Natural killer cell (primary cell): ENCODE data around the gene RAD51B. TPM values are rescaled to one million over a fixed set of nuclear protein-coding genes. Genes with fewer than 3 reads are reported as not detected.

ENCODE experiments used
- ATAC-seq, 3 donors: fragments of 150-1000 bp in 2 of 3; fragments of 200-7000 bp in 1 of 3; cut with Tn5 transposase; 1 replicate in 1 of 3; 2 replicates in 2 of 3; pipeline ENCODE4 v1.10.0; 2021; ENCODE audit warnings: mild to moderate bottlenecking in 2 of 3, moderate library complexity in 2 of 3
- DNase-seq, 2 donors: peaks; one replicate each; pipeline versions ENCODE4 v3.0.0 to v3.0.0-alpha.2; 2013 to 2021; ENCODE audit warnings: mixed read lengths in 1 of 2
- H3K27ac ChIP-seq: one replicate; pipeline ENCODE4 v1.5.1; 2013; ENCODE audit warnings: mild to moderate bottlenecking, low read length
- H3K27me3 ChIP-seq: one replicate; pipeline ENCODE4 v1.6.1; 2013; ENCODE audit warnings: low read length; ENCODE audit not compliant: control insufficient read depth, insufficient read depth
- H3K36me3 ChIP-seq: one replicate; pipeline ENCODE4 v1.6.1; 2013; ENCODE audit warnings: low read length; ENCODE audit not compliant: control insufficient read depth, insufficient read depth
- H3K4me1 ChIP-seq: one replicate; pipeline ENCODE4 v1.6.1; 2013; ENCODE audit warnings: low read length; ENCODE audit not compliant: control insufficient read depth, insufficient read depth
- H3K4me3 ChIP-seq: one replicate; pipeline ENCODE4 v1.5.1; 2013; ENCODE audit warnings: low read length
- H3K9me3 ChIP-seq: one replicate; pipeline ENCODE4 v1.6.1; 2013; ENCODE audit warnings: low read length; ENCODE audit not compliant: control insufficient read depth, insufficient read depth
- H3K27ac Mint-ChIP-seq, 2 donors: one replicate each; pipeline ENCODE4 v1.8.0; 2022; ENCODE audit warnings: mild to moderate bottlenecking in 2 of 2, mixed read lengths in 2 of 2, moderate library complexity in 1 of 2
- H3K27me3 Mint-ChIP-seq, 2 donors: one replicate each; pipeline ENCODE4 v1.8.0; 2022; ENCODE audit warnings: low read depth in 2 of 2, mixed read lengths in 2 of 2
- H3K36me3 Mint-ChIP-seq: one replicate; pipeline ENCODE4 v1.8.0; 2022; ENCODE audit warnings: mixed read lengths
- H3K4me1 Mint-ChIP-seq, 2 donors: one replicate each; pipeline ENCODE4 v1.8.0; 2022; ENCODE audit warnings: mixed read lengths in 2 of 2
- H3K4me3 Mint-ChIP-seq: one replicate; pipeline ENCODE4 v1.8.0; 2022; ENCODE audit warnings: mild to moderate bottlenecking, moderate library complexity, mixed read lengths
- H3K9me3 Mint-ChIP-seq, 2 donors: one replicate each; pipeline ENCODE4 v1.8.0; 2022; ENCODE audit warnings: mixed read lengths in 2 of 2
- CTCF ChIP-seq: fragments of 200-600 bp; IDR thresholded peaks from one replicate; pipeline ENCODE4 v1.8.0; 2022; ENCODE audit warnings: antibody characterized with exemption
- WGBS: methylation state at CpG from one replicate; pipeline ENCODE4 v1.1.7; 2013; ENCODE audit warnings: missing lambda C conversion rate; ENCODE audit not compliant: insufficient coverage; 5-methylcytosine and 5-hydroxymethylcytosine counted together
- intact Hi-C: fragments of 100-400 bp; cut with micrococcal nuclease; formaldehyde crosslinking; loops from one replicate; pipeline ENCODE4 v1.14.2; 2022
- total RNA-seq, 4 donors: library from RNA; stranded (reverse); fragments of 120-200 nt in 1 of 4; gene quantifications; one replicate each; pipeline versions ENCODE4 v1.2.3 to v1.2.4, GENCODE V29; 2013 to 2022

RAD51B gene
- total RNA-seq, 3 donors from 2014 or later (not counting 1 experiment from before 2014, with no cell fraction given), result 28.1 to 37.6 (median 28.6) TPM

- Mint-ChIP-seq H3K4me1 (peaks cover 40 to 42% of the 10 kb centered on the region in 2 donors), H3K27ac (no peak overlapping the region), H3K9me3 (no peaks in the 10 kb centered on the region), H3K36me3 (peaks cover 8% of the 10 kb centered on the region), H3K27me3 (peaks cover 46 to 73% of the 10 kb centered on the region in 2 donors), H3K4me3 (no peak overlapping the region)
- intact Hi-C loops, result no loop called here
- WGBS, result 80% methylated on average over 9 of the region's 9 CpGs
- Histone ChIP-seq H3K27me3 (no peaks in the 10 kb centered on the region), H3K36me3 (no peaks in the 10 kb centered on the region), H3K27ac (peak overlapping the region; percentile 4), H3K9me3 (no peaks in the 10 kb centered on the region), H3K4me3 (no peak overlapping the region), H3K4me1 (peaks cover 31% of the 10 kb centered on the region)
- no peak for TF ChIP-seq CTCF
- DNase-seq (no peak), ATAC-seq (no peak)
These were observed 32.3 kb downstream of the RAD51B start for GRCh38 chr14:67851785-67852410.

- DNase-seq, result no peak
- Mint-ChIP-seq H3K9me3 (no peaks in the 10 kb centered on the region), H3K27me3 (peaks cover 54 to 66% of the 10 kb centered on the region in 2 donors), H3K4me1 (peaks cover 43 to 48% of the 10 kb centered on the region in 2 donors), H3K36me3 (no peaks in the 10 kb centered on the region), H3K27ac (no peak overlapping the region), H3K4me3 (no peak overlapping the region)
- Histone ChIP-seq H3K4me1 (peaks cover 37% of the 10 kb centered on the region), H3K4me3 (no peak overlapping the region), H3K36me3 (no peaks in the 10 kb centered on the region), H3K9me3 (no peaks in the 10 kb centered on the region), H3K27me3 (no peaks in the 10 kb centered on the region), H3K27ac (peak overlapping the region; percentile 48)
- no peak for TF ChIP-seq CTCF
- intact Hi-C loops, result no loop called here
- peak in 1 of 3 donors; percentile 80 for ATAC-seq
These were observed 33.5 kb downstream of the RAD51B start for GRCh38 chr14:67852926-67853604.

GRCh38 chr14:67853715-67854114 lies 34.1 kb downstream of the RAD51B start:
- Mint-ChIP-seq H3K4me3 (no peak overlapping the region), H3K27ac (no peak overlapping the region), H3K27me3 (peaks cover 52 to 66% of the 10 kb centered on the region in 2 donors), H3K4me1 (peaks cover 43 to 54% of the 10 kb centered on the region in 2 donors), H3K36me3 (no peaks in the 10 kb centered on the region), H3K9me3 (no peaks in the 10 kb centered on the region)
- Histone ChIP-seq H3K36me3 (no peaks in the 10 kb centered on the region), H3K9me3 (no peaks in the 10 kb centered on the region), H3K27me3 (no peaks in the 10 kb centered on the region), H3K4me3 (no peak overlapping the region), H3K4me1 (peaks cover 38% of the 10 kb centered on the region), H3K27ac (peak overlapping the region; percentile 48)
- WGBS, result 57% methylated on average over 1 of the region's 3 CpGs
- TF ChIP-seq CTCF, result no peak
- intact Hi-C loops, result no loop called here
- ATAC-seq, result peak in 1 of 3 donors; percentile 71
- no peak for DNase-seq
